Measurements from ENCODE around the gene SLC41A3.
"Not testable (repeated sequence)": the region's sequence is repeated elsewhere in the genome, so short reads cannot be mapped to it uniquely, and the experiment has no call there.

The SLC41A3 gene

GRCh38 chr3:126023390-126023789 is 60.5 kb downstream of the SLC41A3 start:
- DNase-seq: no peak

DNA sequence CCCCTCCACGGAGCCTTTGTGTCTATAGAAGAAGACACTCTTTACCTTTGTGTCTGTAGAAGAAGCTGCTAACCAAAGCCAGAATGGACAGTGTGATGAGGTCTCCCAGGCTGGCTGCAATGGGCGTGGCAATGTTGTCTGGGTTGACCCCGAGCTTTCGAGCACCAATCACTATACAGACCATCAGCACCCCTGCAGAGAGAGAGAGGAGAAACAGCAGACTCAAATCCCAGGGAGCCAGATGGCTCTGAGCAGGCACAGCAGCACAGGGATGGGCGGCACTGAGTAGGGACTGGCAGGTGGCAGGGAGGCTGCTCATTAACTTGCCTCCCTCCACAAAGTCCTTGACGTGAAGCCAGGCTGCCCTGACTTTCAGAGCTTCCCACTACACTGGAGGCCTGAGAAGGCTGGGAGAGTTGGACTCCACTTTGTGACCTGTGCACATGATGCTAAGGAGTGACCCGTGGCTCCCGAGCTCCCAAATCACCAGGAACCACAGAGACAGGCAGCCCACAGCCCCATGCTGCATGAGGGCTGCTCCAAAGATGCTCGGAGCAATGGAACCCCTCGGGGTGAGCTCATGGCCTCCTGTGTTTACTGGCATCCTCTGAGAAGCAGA is 61.1 kb downstream of the SLC41A3 start:
- no peak for DNase-seq

- no peak for DNase-seq
Observed at GRCh38 chr3:126021702-126022101, 62.2 kb downstream of the SLC41A3 start.

DNA sequence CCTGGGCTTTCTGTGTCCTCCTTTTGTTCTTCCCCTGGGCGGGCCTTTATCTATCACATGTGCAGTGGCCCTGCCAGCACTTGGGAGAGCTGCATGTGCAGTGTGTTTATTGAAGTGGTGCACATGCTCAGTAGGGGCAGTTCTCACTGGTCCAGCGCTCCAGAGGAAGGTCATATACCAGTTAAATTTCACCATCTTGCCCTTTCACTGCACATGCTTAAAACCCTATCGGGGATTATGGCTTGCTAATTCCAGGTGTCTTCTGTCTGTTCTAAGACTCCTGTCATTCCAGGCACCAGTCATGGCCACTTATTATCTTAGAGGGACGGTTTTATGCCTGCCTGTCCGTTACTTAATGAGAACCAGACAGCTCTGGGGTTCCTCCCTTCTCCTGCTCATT is 62.7 kb downstream of the SLC41A3 start:
- no peak for DNase-seq

DNA sequence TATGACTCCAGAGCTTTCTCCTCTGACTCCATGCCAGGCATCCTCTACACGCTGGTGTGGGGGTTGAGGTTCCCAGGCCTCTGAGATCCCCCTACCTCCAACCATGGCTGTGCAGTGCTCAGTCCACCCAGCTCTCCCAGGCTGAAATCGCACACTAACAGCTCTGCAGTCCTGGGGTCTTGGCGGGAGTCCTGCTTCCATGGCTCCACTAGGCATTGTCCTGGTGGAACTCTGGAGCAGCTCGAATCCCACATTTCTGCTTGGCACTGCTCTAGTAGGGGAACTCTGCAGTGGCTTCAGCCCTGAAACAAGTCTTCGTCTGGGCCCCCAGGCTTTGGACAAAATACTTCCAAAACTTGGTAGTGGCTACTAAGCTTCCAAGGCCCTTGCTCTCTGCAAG is 64.2 kb downstream of the SLC41A3 start:
- no peak for DNase-seq

DNA sequence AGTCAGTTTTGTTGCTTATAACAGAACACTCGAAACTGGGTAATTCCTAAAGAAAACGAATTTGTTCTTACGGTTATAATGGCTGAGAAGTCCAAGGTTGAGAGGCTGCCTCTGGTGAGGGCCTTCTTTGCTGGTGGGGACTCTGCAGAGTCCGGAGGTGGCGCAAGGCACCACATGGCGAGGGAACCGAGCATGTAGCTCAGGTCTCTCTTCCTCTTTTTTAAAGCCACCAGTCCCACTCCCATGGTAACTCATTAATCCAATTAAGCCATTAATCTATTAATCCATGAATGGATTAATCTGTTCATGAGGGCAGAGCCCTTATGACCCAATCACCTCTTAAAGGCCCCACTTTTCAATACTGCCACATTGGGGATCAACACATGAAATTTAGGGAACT is 64.9 kb downstream of the SLC41A3 start:
- DNase-seq: no peak

DNA sequence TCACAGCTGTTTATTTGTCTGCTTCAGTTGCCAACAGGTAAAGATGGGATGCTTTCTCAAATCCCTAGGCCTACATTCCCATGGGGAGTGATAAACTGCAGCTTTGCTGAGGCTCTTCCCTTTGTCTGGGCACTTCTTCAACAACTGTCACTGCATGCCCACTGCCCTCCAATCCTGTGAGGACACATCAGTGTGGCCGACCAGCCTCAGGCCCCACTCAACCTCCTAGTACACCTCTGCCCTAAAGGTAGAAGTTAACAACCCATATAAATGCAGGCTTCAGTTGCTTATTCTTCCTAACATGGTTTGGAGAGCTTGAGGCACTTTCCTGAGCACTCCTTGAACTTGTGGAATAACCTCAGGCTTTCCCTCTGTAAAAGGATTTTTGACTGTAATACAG is 65.4 kb downstream of the SLC41A3 start:
- no peak for DNase-seq

DNA sequence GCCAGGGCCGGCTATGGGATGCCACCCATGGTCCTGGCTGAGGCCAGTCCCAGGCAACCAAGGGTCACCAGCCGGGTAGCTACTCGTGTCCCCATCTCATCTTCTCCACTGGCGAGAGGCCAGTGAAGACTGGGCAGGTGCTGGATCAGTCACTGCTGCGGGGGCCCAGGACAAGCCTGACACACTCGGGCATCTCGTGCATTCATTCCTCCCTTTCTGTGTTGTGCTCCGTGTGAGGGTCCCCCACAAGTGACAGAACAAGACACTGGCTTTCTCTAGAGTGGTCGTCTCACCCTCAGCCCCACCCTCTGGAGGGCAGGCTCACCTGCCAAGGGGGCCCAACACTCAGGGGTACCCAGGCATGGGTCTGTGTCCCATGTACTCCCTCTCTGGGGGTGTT is 66.6 kb downstream of the SLC41A3 start:
- DNase-seq: no peak

GRCh38 chr3:126016616-126017015 is 67.3 kb downstream of the SLC41A3 start:
- DNase-seq: no peak

GRCh38 chr3:126015075-126015474 is 68.8 kb downstream of the SLC41A3 start:
- no peak for DNase-seq

- DNase-seq: no peak
Observed at GRCh38 chr3:126014252-126014651, 69.7 kb downstream of the SLC41A3 start.

DNA sequence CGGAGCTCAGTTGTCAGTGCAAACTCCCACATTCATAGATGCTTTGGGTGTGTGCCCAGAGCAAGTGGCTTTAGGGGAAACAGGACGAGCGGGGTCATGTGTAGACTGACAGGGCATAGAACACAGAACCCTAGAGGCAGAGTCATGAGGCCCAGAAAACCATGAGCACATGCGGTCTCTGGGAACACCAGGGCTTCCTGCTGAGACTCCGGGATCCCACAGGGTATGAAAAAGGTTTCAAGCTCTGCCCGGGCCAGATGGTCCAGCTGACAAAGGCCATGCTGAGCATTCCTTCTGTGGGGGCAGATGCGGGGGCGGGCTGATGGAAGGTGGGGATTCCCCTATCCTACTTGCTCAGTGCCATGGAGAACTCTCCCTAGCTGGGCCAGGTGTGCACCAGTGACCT is 70.2 kb downstream of the SLC41A3 start:
- DNase-seq: no peak

- no peak for DNase-seq
Observed at GRCh38 chr3:126009181-126009580, 74.7 kb downstream of the SLC41A3 start.

DNA sequence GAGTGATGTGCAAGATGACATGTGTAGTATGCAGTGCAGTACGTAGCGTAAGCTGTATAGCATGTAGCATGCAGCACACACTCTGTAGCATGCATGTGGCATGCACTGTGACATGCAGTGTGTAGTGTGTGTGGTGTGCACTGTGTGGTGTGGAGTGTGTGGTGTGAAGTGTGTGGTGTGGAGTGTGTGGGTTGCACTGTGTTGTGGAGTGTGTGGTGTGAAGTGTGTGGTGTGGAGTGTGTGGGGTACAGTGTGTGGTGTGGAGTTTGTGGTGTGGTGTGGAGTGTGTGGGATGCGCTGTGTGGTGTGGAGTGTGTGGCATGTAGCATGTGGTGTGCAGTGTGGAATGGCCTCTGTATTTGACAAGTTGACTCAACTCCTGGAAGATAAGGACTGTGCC is 75.7 kb downstream of the SLC41A3 start:
- no peak for DNase-seq

- DNase-seq: no peak
Observed at GRCh38 chr3:126005951-126006350, 78.0 kb downstream of the SLC41A3 start.

DNA sequence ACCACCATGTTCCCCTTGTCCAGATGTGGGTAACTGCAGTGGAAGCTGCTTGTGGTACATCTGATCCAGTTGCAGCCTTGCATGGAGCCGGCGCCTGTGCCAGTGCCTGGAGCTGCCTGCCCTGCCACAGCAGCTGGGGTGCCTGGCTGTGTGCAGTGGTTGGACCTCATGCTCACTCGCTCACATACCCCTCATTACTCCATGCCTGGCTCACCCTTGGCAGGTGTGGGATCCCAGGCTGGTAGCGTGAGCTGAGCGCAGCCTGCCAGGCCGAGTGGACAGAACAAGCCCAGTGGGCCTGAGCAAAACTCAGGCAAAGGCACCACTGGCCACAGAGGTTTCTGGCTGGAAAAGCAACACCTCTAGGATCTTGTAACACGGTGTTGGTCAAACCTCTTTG is 79.2 kb downstream of the SLC41A3 start:
- DNase-seq: no peak

- DNase-seq: no peak
Observed at GRCh38 chr3:126004217-126004616, 79.7 kb downstream of the SLC41A3 start.

DNA sequence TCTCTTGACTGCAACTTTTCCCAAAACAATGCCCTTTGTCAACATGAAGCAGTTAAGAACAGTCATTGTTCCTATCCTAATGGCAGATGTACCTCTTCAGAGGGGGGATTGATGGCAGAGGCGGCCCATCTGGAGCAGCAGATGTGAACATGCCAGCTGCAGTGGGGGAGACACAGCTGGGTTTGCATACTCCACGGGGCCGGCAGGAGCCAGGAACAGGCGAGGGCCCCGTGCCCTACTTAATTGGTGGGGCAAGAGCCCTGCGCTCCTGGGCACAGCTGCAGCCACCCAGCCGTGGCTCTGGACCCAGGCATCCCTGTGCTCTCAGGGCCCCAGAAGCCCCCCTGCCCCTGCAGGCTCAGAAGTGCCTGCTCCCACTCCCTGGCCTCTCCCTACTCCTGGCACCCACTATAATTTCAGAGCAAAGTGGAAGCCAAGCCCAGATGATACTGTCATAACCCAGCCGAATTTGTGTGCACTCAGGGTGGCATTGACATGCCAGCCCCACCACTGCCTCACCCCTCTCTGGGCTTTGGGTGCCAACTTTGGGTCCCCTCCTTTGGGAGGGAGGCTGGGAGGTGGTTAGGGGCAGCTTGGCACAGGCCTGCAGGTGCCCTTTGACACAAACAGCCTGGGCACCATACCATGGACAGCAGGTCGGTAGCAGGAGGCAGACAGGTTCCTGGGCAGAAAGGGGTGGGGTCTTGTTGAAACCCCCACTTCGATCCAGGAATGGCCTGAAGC is 80.3 kb downstream of the SLC41A3 start:
- no peak for DNase-seq

DNA sequence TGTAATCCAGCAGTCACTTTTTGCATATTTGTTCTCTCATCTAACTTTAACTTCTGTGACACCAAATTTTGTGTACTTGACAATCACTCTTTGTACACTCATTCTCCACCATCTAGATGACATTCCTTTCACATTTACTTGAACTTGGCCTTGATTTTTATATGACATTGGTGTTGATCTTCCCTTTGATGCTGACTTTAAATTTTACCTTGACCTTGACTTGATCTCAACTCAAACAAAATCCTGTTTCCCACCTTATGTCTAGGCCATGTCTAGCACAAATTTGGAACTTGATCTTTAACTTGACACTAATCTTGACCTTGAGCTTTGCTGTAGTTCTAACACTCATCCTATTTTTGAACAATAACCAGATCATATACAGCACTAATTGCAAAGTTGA is 81.7 kb downstream of the SLC41A3 start:
- DNase-seq: no peak

GRCh38 chr3:125996751-125997150 is 87.2 kb downstream of the SLC41A3 start:
- DNase-seq: not testable (repeated sequence)

DNA sequence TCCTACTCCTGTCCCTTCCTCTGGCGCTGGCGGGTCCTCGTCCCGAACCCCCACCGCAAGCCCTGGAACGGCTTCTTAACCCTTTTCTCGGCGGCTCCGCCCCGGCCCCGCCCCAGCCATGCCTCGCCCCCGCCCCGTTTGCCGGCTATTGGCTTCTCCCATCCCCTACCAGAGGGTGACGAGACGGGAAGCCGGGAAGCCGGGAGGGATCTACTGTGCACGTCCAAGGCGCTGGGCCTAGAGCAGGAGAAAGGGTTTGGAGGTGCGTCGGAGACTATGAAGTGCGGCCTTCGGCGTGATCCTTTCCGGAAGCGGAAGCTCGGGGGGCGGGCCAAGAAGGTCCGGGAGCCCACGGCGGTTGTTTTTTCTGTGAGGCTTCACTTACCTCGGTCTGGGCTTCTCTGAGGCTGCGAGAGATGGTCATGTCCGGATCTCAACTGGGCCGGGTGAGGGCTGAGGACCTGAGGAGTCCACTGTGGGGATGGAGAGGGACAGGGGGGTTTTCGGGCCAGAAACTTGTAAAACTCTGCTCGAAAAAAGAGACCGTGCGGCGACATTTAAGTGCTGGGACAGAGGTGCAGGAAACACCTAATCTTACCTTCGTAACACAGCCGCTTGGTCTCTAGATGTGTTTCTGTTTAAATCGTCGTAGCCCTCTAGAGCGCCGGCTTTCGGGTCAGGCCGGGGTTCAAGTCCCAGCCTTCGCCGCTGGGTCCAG is 93.5 kb downstream of the SLC41A3 start:
- peak; percentile 43 to 47 for DNase-seq

- not testable (repeated sequence) for DNase-seq
Observed at GRCh38 chr3:125984951-125985350, 99.0 kb downstream of the SLC41A3 start.

DNA sequence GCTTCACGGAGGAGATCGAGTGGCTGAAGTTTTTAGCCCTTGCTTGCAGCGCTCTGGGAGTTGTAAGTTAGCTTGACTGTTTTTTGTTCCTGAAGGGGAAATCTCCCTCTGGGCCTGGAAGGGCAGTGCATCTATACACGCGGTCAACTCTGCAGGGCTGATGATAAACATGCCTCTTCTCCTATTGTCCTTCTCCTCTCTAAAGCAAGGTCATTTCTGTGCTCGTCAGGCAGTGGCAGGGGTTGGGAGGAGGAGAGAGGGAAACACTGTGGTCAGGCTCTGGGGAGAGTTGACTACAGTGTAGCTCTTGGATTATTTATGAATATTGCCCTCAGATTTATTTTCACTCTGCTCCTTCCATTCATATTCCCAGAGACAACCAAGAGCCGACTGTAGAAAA is 106.8 kb downstream of the SLC41A3 start:
- not testable (repeated sequence) for DNase-seq

- not testable (repeated sequence) for DNase-seq
Observed at GRCh38 chr3:125976003-125976390, 107.9 kb downstream of the SLC41A3 start.

Data from activated CD4-positive, alpha-beta T cell treated with anti-CD3 and anti-CD28 coated beads, Interleukin-2, amount 50 U/mL, for 4 hours (primary cell).